ENCODE measurements around the gene PIK3R6.

Gene PIK3R6

GRCh38 chr17:8849311-8850041 is 18.0 kb downstream of the PIK3R6 start:
- DNase-seq (ENCODE audit: low read depth) = no peak

GRCh38 chr17:8847891-8848290 is 19.6 kb downstream of the PIK3R6 start:
- no peak for DNase-seq (ENCODE audit: low read depth)

GRCh38 chr17:8846768-8847211 is 20.7 kb downstream of the PIK3R6 start:
- no peak for DNase-seq (ENCODE audit: low read depth)

- DNase-seq (ENCODE audit: low read depth) = no peak
Measured at GRCh38 chr17:8844229-8845218, 22.9 kb downstream of the PIK3R6 start.

- no peak for DNase-seq (ENCODE audit: low read depth)
Measured at GRCh38 chr17:8843344-8843743, 24.1 kb downstream of the PIK3R6 start.

- no peak for DNase-seq (ENCODE audit: low read depth)
Measured at GRCh38 chr17:8841844-8842243, 25.6 kb downstream of the PIK3R6 start.

- DNase-seq (ENCODE audit: low read depth) = no peak
Measured at GRCh38 chr17:8839410-8839935, 28.0 kb downstream of the PIK3R6 start.

- no peak for DNase-seq (ENCODE audit: low read depth)
Measured at GRCh38 chr17:8838551-8839095, 28.9 kb downstream of the PIK3R6 start.

GRCh38 chr17:8837563-8838075 is 29.9 kb downstream of the PIK3R6 start:
- DNase-seq (ENCODE audit: low read depth) = no peak

GRCh38 chr17:8836821-8837562 is 30.5 kb downstream of the PIK3R6 start:
- DNase-seq (ENCODE audit: low read depth) = no peak

- DNase-seq (ENCODE audit: low read depth) = no peak
Measured at GRCh38 chr17:8835631-8836364, 31.7 kb downstream of the PIK3R6 start.

GRCh38 chr17:8835106-8835505 is 32.4 kb downstream of the PIK3R6 start:
- DNase-seq (ENCODE audit: low read depth) = no peak

GRCh38 chr17:8832711-8833352 is 34.6 kb downstream of the PIK3R6 start:
- no peak for DNase-seq (ENCODE audit: low read depth)

GRCh38 chr17:8831234-8831849 is 36.1 kb downstream of the PIK3R6 start:
- DNase-seq (ENCODE audit: low read depth) = no peak

- DNase-seq (ENCODE audit: low read depth) = no peak
Measured at GRCh38 chr17:8830141-8830540, 37.3 kb downstream of the PIK3R6 start.

- DNase-seq (ENCODE audit: low read depth) = no peak
Measured at GRCh38 chr17:8829036-8829941, 38.2 kb downstream of the PIK3R6 start.

GRCh38 chr17:8828517-8828875 is 39.0 kb downstream of the PIK3R6 start:
- no peak for DNase-seq (ENCODE audit: low read depth)

GRCh38 chr17:8826808-8827435 is 40.6 kb downstream of the PIK3R6 start:
- no peak for DNase-seq (ENCODE audit: low read depth)

Measured in T follicular helper cell (primary cell).